ENCODE measurements around the gene STK25.
"Not testable (repeated sequence)": the region's sequence is repeated elsewhere in the genome, so short reads cannot be mapped to it uniquely, and the experiment has no call there.

STK25 gene

DNA sequence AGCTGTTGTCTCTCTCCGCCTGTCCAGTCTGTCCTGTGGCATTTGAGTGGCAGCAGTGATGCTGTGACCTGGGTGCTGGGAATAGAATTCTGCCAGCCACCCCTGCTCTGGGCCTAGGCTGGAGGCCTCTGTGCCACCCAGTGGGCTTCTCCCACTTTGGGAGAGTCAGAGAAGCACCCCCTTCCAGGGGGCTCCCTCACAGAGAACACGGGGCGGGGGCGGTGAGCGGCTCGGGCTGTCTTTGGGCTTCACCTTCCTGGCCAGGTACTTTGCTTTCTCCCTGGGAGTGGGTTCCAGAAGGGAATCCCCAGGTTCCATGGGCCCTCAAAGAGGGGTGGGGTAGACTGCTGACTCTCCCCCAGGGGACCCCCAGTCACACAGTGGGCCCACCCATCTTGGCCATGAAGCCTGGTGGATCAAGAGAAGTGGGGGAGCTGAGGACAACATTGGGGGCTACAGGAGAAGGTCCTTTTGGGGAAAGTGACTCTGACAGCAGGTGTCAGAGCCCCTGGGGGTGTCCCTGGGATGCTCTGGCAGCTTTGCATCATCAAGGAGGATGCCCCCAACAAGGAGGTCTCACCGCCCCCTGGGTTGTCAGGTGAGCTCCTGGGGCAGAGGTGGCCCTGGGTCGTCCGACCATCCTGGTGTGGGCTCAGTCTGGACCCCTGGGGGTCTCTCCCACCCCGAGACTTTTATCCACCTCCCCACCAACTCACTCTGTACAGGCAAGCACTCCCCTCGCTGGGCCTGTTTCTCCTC is 31.4 kb upstream of the STK25 start:
- DNase-seq, result no peak

GRCh38 chr2:241538838-241539615 is 30.6 kb upstream of the STK25 start:
- DNase-seq, result no peak

- no peak for DNase-seq
These were observed 27.7 kb upstream of the STK25 start for GRCh38 chr2:241535871-241536655.

GRCh38 chr2:241534701-241535375 is 26.5 kb upstream of the STK25 start:
- no peak for DNase-seq

DNA sequence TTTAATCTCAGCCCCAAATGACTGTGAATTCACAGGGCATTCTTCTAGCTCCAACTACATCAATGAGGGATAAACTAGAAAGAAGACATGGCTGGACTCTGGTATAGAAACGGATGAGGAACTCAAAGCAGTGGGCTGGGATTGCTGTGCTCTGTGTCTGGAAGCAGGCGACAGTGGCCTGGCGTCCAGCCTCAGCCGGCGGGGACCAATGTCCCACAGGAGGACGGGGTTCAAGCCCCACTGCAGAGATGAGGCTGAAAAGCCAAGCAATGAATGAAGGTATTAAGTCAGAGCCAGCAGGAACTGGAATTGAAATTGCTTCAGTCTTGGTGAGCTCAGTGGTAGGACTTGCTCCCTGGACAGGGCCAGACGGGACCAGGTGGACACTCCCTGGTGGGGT is 25.9 kb upstream of the STK25 start:
- no peak for DNase-seq

- DNase-seq, result no peak
These were observed 24.6 kb upstream of the STK25 start for GRCh38 chr2:241532733-241533601.

GRCh38 chr2:241532168-241532567 is 23.8 kb upstream of the STK25 start:
- no peak for DNase-seq

- DNase-seq, result no peak
These were observed 22.9 kb upstream of the STK25 start for GRCh38 chr2:241531161-241531722.

DNA sequence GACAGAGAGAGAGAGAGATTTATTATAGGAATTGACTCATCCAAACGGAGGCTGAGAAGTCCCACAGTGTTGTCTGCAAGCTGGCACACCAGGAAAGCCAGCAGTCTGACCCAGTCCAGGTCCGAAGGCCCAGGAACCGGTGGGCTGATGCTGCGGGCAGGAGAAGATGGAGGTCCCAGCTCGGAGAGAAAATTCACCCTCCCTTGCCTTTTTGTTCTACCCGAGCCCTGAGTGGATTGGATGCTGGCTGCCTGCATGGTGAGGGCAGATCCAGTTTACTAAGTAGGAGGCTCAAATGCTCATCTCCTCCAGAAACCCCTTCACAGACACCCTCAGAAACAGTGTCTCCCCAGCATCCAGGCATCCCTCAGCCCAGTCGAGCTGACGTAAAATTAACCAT is 22.2 kb upstream of the STK25 start:
- no peak for DNase-seq

- DNase-seq, result not testable (repeated sequence)
These were observed 17.7 kb upstream of the STK25 start for GRCh38 chr2:241525818-241526780.

DNA sequence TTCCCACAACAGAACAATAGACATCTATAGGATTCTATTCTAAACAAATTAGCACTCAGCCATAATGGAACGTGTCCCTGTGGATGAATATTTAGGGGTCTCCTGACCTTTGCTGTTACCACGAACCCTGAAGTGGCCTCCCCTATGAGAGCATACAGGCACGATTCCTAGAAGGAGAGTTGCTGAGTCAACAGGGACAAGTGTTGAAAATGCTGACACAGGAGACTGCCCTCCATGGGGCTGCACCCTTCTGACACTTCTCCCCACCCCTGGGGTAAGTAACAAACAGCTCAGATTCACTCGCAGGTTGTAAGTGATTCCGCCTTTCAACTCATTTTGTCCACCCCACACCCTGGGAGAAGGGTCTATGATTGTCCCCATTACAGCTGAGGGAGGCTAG is 14.1 kb upstream of the STK25 start:
- no peak for DNase-seq

DNA sequence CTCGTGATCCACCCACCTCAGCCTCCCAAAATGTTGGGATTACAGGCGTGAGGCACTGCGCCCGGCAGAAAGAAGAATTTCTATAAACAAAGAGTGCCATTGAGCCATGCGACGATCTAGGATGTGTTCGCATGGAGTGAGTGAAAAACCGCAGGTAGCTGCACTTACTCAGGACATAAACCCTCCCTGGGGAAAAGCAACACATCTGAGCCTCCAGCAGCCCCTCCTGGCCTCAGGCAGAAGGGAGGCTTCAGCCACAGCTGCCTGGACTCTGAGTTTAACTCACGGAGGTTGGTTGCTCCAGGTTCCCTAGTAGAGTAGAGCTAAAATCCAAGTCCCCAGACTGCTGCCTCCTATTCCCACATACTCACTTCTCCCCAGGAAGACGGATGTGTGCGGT is 11.3 kb upstream of the STK25 start:
- no peak for DNase-seq

- DNase-seq, result no peak
These were observed 8.9 kb upstream of the STK25 start for GRCh38 chr2:241517297-241517696.

GRCh38 chr2:241516520-241516965 is 8.2 kb upstream of the STK25 start:
- DNase-seq, result no peak

- no peak for DNase-seq
These were observed 6.8 kb upstream of the STK25 start for GRCh38 chr2:241514986-241515737.

DNA sequence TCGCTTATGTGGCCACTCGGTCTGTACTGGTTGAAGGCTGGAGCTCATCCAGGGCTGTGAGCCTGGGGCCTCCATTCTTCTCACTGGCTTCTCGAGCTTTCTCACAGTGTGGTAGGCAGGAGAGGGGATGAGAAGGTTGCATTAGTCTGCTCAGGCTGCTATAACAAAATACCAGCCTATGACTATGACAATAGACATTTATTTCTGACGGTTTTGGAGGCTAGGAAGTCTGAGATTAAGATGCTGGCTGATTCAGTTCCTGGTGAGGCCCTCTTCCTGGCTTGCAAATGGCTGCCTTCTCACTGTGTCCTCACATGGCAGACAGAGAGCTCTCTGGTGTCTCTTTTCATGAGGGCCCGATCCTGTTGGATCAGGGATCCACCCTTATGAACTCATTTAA is 6.2 kb upstream of the STK25 start:
- DNase-seq, result no peak

GRCh38 chr2:241511091-241511741 is 2.8 kb upstream of the STK25 start:
- DNase-seq, result no peak

DNA sequence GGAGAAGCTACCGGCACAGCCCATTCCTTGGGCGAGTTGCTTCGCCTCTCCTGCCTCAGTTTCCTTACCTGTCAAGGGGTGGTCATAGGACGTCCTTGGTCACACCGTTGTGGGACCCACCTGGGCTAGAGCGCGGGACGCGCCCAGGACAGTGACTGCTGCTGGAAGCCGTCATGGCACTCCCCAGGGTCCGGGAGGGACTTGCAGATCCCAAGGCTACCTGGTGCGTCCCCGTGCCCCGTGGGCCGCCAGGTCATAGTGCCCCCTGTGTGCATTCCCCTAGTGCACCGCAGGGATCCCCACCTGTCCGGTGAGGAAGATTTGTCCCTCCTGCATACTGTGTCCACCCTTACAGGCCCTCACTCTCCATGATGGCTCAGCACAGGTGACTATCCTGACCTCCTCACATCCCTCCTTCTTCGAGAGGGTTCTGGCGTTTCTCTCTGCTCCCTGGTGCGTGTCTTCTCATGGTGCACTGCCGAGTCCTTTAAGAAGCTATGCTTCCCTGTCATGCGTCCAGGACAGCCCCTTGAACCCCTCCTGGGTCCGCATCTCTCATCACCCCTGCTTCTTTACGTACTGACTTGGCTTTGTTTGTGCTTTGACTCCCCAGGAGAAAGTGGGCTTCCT is 886 bp upstream of the STK25 start:
- DNase-seq, result no peak

All from central memory CD4-positive, alpha-beta T cell (primary cell).